HG03469 (cell line): ENCODE data around the gene DPP4.

Experiments used
- ATAC-seq: cut with Tn5 transposase; IDR thresholded peaks from one replicate; pipeline ENCODE4 v1.9.1; 2021; ENCODE audit warnings: mild to moderate bottlenecking, moderate library complexity, moderate number of reproducible peaks; ENCODE audit not compliant: unreplicated experiment

Gene DPP4

GRCh38 chr2:162022290-162022945 is 51.6 kb downstream of the DPP4 start:
- no peak for ATAC-seq

GRCh38 chr2:162021516-162022058 is 52.4 kb downstream of the DPP4 start:
- no peak for ATAC-seq

- ATAC-seq = no peak
Observed at GRCh38 chr2:162018530-162018929, 55.5 kb downstream of the DPP4 start.

- no peak for ATAC-seq
Observed at GRCh38 chr2:162017233-162017632, 56.8 kb downstream of the DPP4 start.

- ATAC-seq = no peak
Observed at GRCh38 chr2:162016080-162016479, 57.9 kb downstream of the DPP4 start.

- no peak for ATAC-seq
Observed at GRCh38 chr2:162014751-162015150, 59.3 kb downstream of the DPP4 start.

GRCh38 chr2:162013514-162014475 is 60.2 kb downstream of the DPP4 start:
- no peak for ATAC-seq

- ATAC-seq = no peak
Observed at GRCh38 chr2:162012565-162013058, 61.4 kb downstream of the DPP4 start.

- no peak for ATAC-seq
Observed at GRCh38 chr2:162011706-162012564, 62.1 kb downstream of the DPP4 start.

GRCh38 chr2:162009543-162009942 is 64.5 kb downstream of the DPP4 start:
- no peak for ATAC-seq

- ATAC-seq = no peak
Observed at GRCh38 chr2:162007447-162008040, 66.5 kb downstream of the DPP4 start.

- no peak for ATAC-seq
Observed at GRCh38 chr2:162006337-162006736, 67.7 kb downstream of the DPP4 start.

- no peak for ATAC-seq
Observed at GRCh38 chr2:162004031-162004430, 70.0 kb downstream of the DPP4 start.

GRCh38 chr2:162002623-162003235 is 71.3 kb downstream of the DPP4 start:
- no peak for ATAC-seq

GRCh38 chr2:162000431-162000830 is 73.6 kb downstream of the DPP4 start:
- no peak for ATAC-seq

- ATAC-seq = no peak
Observed at GRCh38 chr2:161999321-161999720, 74.7 kb downstream of the DPP4 start.

- no peak for ATAC-seq
Observed at GRCh38 chr2:161998857-161999256, 75.2 kb downstream of the DPP4 start.

- no peak for ATAC-seq
Observed at GRCh38 chr2:161997916-161998471, 76.0 kb downstream of the DPP4 start.

- no peak for ATAC-seq
Observed at GRCh38 chr2:161995553-161996016, 78.4 kb downstream of the DPP4 start.
